Chondrocyte (in vitro differentiated cells): ENCODE results near the gene CLEC4E. TPM values are rescaled to one million over a fixed set of nuclear protein-coding genes. Genes with fewer than 3 reads are reported as not detected.

Source experiments
- DNase-seq: peaks from one replicate; pipeline ENCODE4 v3.0.0; 2021; ENCODE audit warnings: mixed read lengths, low spot score
- H3K27ac Mint-ChIP-seq: one replicate; pipeline ENCODE4 v1.8.0; 2021; ENCODE audit warnings: mild to moderate bottlenecking, moderate library complexity, mixed read lengths; ENCODE audit not compliant: unreplicated experiment
- H3K27me3 Mint-ChIP-seq: 2 replicates; pipeline ENCODE4 v1.8.0; 2021; ENCODE audit warnings: low read depth, mixed read lengths
- H3K36me3 Mint-ChIP-seq: 2 replicates; pipeline ENCODE4 v1.8.0; 2021; ENCODE audit warnings: low read depth, mixed read lengths
- H3K4me1 Mint-ChIP-seq: 2 replicates; pipeline ENCODE4 v1.8.0; 2021; ENCODE audit warnings: low read depth, mild to moderate bottlenecking, mixed read lengths
- H3K4me3 Mint-ChIP-seq: one replicate; pipeline ENCODE4 v1.8.0; 2021; ENCODE audit warnings: mild to moderate bottlenecking, moderate library complexity, mixed read lengths; ENCODE audit not compliant: unreplicated experiment
- H3K9me3 Mint-ChIP-seq: 2 replicates; pipeline ENCODE4 v1.8.0; 2021; ENCODE audit warnings: low read depth, mixed read lengths
- CTCF ChIP-seq: fragments of 200-600 bp; sonication (generic); IDR thresholded peaks from 2 replicates; pipeline ENCODE4 v1.5.0; 2021; ENCODE audit warnings: antibody characterized with exemption, mild to moderate bottlenecking, moderate library complexity
- total RNA-seq: library from RNA; stranded (reverse); gene quantifications from 3 replicates; pipeline ENCODE4 v1.2.1, GENCODE V29; 2021

Gene CLEC4E
- total RNA-seq, 1 donor from 2014 or later, result not detected

DNA sequence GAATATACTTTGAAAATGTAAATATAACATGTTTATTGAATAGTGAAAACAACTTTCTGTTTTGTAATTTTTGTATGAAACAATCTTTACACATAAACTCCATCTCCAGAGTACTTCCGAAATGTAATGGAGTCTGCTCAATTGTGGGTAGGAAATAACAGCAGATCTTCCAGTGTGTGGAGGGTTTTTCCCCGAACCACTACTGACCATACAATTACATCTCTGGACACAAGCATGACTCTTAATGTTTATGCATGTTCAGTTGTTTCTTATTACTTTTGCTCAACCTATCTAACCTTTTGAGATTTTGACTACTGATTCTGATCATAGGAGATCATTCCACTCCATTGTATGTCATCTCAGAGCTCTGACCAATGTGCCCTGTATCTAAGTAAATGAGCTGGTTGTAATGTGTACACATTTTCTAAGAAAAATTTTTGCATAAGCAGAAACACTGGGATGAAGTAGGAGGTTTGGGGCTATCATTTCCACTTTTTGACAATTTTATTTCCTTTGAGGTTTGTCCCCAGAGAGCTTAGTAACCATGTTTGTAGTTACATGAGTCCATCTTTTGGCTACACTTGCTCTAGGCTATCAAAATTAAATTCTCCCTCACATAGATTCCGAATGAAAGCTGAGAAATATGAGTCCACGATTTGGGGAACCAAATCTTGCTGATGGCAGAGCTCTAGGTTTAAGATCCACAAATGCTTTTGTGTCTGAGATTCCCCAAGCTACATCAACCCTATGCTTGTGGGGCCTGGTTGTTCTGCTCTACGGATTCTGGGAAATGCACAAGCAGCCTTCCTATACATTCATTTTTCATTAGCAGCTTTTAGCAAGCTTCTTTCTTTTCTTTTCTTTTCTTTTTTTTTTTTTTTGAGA, 48.8 kb downstream of the CLEC4E start:
- H3K36me3 Mint-ChIP-seq, result no peaks in the 10 kb centered on the region
- TF ChIP-seq CTCF, result no peak
- no peak overlapping the region for H3K27ac Mint-ChIP-seq
- no peak for DNase-seq
- no peaks in the 10 kb centered on the region for H3K9me3 Mint-ChIP-seq
- no peak overlapping the region for H3K4me3 Mint-ChIP-seq
- H3K4me1 Mint-ChIP-seq, result no peaks in the 10 kb centered on the region
- peaks cover 5% of the 10 kb centered on the region for H3K27me3 Mint-ChIP-seq

Other genes starting within 250 kb of the CLEC4E start
- not detected in 3 replicates for gene CLEC6A, start 84.9 kb downstream of the CLEC4E start, total RNA-seq
- gene CLEC4D, start 27.4 kb downstream of the CLEC4E start, total RNA-seq, result not detected in 3 replicates
- gene AICDA, start 72.0 kb upstream of the CLEC4E start, total RNA-seq, result not detected in 3 replicates
- 16.2 to 40.2 TPM (median 38.0 TPM) in 3 replicates for gene MFAP5, start 121.9 kb upstream of the CLEC4E start, total RNA-seq
- 42.6 to 55.9 TPM (median 45.4 TPM) in 3 replicates for gene RIMKLB, start 157.1 kb upstream of the CLEC4E start, total RNA-seq